Vagina (tissue), 2 donors: Measurements from ENCODE around the gene ME2.

Experiments used
- CTCF ChIP-seq, 3 experiments: fragments of 450-650 bp in 2 of 3; fragments of 200-600 bp in 1 of 3; sonication (generic) in 1 of 3; IDR thresholded peaks; one replicate each; pipeline ENCODE4 v1.5.1; 2017 to 2019; ENCODE audit warnings: antibody characterized with exemption in 3 of 3, mild to moderate bottlenecking in 2 of 3, moderate library complexity in 2 of 3
- POLR2A ChIP-seq, 2 donors: fragments of 450-650 bp; IDR thresholded peaks; one replicate each; pipeline ENCODE4 v1.6.1; 2017; ENCODE audit warnings: antibody characterized with exemption in 2 of 2, mild to moderate bottlenecking in 2 of 2, moderate library complexity in 2 of 2
- POLR2AphosphoS5 ChIP-seq, 2 donors: sonication (generic); formaldehyde crosslinking; IDR thresholded peaks; one replicate each; pipeline ENCODE4 v1.9.0; 2017; ENCODE audit warnings: antibody characterized with exemption in 2 of 2, mild to moderate bottlenecking in 2 of 2, low read depth in 1 of 2; ENCODE audit not compliant: insufficient read depth in 1 of 2

- TF ChIP-seq POLR2AphosphoS5 (IDR thresholded peaks at IDR 0.05; ENCODE audit: insufficient read depth in 1 of 2, low read depth in 1 of 2) (no peak), CTCF (IDR thresholded peaks at IDR 0.05) (no peak), POLR2A (IDR thresholded peaks at IDR 0.05) (no peak)
These were observed 98.3 kb downstream of the ME2 start for GRCh38 chr18:50977037-50977760.
